Fibroblast of skin of left quadriceps (primary cell): ENCODE results near the gene EFNB2.

Experiments
- DNase-seq, 2 experiments: peaks; one replicate each; pipeline ENCODE4 v3.0.0-alpha.2; 2013; ENCODE audit warnings: low read depth in 2 of 2

EFNB2 gene

GRCh38 chr13:106525865-106526264 lies 9.6 kb downstream of the EFNB2 start:
- no peak for DNase-seq

DNA sequence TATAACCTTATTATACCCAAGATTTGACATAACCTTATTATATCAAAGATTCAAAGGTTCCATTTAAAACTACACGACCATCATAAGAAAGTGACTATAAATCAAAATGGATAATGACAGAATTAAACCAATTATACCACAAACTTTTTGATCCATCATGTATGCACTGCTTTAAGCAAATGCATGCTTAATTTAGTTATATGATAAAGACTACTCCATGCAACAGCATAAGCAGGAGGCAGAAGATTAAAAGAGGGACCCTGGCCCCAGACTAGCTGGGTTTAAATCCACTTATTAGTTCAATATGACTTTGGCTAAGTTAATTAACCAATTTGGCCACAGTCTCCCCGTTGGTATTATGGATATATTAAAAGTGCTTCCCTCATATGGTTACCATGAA lies 11.4 kb downstream of the EFNB2 start:
- no peak for DNase-seq

DNA sequence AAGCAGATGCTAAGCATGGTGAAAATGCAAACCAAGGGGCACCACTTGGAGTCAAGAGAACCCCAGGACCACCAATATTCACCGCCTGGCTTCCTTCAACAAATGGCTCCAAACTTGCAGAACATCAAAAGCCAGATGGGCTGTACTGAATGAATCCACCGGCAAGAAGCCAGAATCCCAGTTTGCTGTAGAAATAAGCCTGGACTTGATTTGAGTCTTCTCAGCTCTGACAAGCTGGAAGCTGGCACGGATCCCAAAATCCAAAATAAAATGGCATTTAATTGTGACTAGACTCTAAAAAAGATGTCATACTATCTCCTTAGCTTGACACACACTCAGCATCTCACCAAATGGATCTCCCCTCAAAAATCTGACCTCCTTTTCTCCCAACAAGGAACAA lies 11.9 kb downstream of the EFNB2 start:
- peak; percentile 53 to 59 for DNase-seq

DNA sequence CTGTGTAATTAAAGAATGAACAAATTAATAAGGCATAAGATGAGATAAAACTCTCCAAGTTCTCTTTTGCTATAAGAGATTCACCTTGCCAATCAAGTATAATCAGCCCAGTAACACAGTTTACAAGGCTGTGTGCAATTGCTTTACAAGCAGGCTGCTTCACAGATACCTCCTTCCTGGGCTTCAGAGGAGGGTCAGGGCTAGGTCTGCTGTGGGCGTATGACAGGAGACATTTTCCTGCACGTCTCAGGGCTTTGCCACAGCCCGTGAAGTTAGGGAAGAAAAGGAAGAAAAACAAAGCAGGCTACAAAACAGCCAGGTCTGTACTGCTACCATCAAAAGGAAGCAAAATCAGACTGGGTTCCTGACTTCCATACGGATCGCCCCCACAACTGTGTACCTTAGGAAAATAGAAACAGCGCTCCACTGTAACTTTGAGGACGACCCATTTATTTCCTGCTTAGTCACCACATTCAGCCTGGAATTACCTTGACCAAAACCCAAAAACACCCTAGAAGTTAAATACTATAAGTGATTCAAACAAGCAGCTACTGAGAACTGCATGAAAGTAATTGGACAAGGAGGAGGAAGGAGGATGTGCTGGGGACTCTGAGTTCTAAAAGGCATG lies 12.4 kb downstream of the EFNB2 start:
- DNase-seq: no peak

DNA sequence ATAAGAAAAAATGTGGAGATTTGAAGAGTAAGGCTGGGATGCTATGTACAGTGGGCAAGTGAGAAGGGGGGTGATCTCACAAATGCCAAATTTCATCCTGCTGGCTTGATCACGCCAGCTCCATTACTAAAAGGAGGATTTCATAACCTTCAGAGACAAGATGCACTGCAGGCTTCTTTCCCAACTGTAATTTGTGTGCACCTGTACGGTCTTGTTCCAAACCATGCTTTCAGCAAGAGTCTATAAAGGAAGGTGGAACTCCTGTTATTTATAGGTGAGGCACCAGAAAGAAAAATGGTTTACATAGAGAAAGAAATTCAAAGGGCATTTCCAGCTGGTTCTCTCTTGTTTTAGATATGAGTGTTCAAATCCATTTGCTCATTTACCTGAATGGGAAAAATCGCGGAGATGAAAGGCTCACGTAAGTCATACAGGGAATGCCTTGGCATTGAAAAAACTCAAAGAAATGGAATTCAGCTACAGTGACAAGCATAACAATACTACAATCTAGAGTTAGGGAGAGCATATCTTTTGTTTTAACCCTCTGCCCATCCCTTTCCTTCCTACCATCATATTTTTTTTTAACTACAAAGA lies 13.3 kb downstream of the EFNB2 start:
- no peak for DNase-seq

GRCh38 chr13:106521095-106521799 lies 14.2 kb downstream of the EFNB2 start:
- DNase-seq: no peak

DNA sequence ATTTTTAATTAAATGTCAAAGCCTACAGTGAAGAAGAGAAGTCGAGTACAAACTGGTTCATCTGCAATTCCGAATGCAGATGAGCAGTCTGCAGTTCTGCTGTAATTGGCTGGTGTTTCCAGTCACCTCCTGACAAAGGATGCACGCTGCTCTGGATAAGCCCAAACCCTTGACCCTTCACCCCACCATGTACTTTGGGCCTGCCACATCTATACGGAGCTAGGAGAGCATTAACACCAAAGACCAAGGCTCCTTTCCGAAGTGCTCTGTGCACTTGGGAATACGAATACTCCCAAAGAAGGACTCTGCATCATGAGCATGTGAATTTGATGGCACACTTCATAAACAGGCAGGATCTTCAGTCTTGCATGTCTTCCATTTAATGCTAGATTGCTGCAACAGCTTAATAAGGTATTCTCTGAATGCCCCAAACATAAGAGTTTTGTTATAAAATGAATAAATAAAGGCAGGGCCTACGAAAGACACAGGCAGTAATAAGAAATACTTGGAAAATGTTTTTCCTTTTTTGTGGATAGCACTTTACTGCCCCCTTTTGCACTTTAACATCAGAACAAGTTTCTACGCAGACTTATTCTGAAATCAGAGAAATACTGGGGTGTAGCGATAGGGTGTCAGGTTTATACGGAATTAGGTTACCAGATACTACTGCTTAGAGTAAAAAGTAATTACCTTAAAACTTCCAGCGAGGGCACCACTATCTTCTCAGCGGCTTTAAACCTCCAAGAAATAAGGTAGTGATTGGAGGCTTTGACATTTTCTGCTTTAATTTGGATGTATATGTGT lies 15.0 kb downstream of the EFNB2 start:
- DNase-seq: peak in 1 of 2 experiments; percentile 42

GRCh38 chr13:106518512-106518911 lies 16.9 kb downstream of the EFNB2 start:
- DNase-seq: no peak

DNA sequence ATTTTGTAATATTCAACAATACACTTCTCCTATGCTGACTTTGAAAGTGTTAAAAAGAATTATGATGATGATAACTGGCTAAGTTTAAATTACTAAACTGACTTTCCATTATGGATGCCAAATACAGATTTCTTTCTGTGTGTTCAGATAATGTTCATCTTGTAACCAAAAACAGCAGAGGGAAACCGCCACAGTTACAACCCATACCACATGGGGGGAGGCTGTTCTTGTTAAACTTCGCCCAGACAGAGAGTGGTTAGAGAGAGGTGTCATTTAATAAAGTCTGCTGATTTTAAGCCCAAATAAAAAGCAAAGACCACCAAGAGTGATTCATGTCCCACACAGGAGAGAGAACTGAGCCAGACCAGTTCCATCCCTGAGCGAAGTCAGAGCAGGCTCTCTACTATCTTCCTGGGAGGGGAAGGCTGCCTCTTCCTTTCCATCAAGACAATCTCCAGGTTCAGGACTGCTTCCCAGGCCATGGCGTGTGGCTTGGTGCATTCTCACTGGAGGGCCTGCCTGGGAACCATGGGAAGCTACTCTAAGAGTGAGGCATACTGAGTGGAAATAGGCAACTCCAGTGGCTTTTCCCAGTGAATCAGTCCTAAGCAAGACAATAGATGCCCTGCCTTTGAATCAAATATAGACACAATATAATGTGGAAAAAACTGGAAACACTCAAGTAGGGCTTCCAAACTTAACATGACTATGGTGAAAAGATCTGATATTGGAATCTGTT lies 18.2 kb downstream of the EFNB2 start:
- DNase-seq: no peak

- no peak for DNase-seq
Observed at GRCh38 chr13:106515635-106516254, 19.7 kb downstream of the EFNB2 start.

- DNase-seq: no peak
Observed at GRCh38 chr13:106514928-106515634, 20.4 kb downstream of the EFNB2 start.

GRCh38 chr13:106513025-106513983 lies 22.2 kb downstream of the EFNB2 start:
- no peak for DNase-seq

DNA sequence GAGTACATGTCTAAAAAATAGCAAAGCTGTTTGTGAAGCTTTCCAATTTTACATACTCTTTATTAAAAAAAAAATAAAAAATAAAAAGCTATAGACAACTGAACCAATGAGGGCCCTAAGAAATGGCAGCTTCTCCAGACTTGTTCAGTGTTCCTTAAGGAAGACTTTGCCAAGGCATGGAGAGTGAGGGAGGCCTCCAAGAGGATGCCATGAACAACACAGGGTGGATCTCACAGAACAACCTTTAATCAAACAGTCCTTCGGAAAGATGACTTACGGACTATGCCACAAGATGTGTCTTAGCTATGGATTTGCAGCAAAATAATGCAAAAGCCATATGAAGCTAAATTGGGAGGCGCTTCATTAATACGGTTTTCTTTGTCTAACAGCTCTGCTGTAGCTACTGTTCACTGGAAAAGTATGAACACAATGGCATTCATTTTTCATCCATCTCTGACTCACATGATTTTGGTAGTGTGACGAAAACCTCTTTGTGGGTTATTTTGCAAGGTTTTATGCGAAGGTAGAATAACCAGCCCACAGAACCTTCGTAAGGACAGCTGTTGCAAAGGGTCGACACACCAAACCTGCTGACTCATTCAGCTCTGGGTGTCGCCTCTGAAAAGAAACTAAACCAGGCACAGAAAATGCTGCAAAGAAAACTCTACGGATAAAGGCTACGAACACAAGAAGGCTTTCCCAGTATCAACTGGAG lies 27.7 kb downstream of the EFNB2 start:
- DNase-seq: peak; percentile 92 to 93

DNA sequence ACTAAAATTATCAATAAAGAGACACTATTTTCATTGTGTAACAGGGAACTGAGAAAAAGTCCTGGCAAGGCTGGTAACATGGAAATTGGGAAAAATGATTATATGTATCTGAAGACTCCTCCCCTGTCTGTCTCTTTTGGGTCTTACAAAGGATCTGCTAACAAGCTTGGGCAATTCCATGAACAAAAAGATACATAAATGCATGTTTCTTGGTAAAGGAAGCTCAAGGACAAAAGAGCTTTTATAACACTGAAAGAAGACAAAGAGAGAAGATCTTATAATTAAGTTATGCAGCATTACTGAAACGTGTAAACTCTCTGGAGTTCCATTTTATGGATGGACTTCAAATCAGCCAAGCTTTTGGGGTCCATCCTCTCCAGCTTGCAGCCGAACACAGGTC lies 29.2 kb downstream of the EFNB2 start:
- no peak for DNase-seq

GRCh38 chr13:106505732-106506131 lies 29.7 kb downstream of the EFNB2 start:
- no peak for DNase-seq

- no peak for DNase-seq
Observed at GRCh38 chr13:106505295-106505694, 30.2 kb downstream of the EFNB2 start.

DNA sequence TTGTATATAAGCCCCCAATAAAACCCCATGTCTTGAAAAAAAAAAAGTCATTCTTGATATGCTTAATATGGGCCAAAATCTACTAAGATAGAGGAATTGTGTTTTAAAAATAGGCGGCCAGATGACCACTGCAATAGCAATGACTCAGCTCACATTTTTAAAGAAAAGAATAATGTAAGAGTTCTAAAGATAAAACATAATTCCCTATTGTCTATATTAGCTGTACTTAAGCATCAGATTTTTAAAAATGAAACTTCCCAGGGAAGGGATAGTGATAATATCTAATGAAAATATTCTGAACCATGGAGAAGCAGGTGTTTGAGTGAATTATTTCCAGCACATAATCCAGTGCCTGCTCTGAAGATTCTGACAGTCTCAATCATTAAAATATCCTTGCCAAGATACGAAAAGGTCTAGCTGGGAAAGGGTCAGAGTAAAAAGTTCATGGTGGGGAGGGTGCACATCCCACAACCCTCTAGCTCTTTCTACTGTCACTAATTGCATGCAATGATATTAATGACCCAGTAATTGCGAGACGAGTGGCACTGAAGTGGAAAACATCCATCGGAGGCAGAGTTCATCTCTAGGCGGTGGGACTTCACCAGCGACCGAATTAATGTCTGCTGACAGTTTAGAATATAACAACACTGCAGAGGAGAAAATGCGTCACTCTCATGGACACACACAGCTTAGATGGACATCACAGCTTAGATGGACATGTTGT lies 31.6 kb downstream of the EFNB2 start:
- DNase-seq: no peak

- no peak for DNase-seq
Observed at GRCh38 chr13:106503272-106503671, 32.2 kb downstream of the EFNB2 start.
